Measurements from ENCODE around the gene ZNF423.

ZNF423 gene

GRCh38 chr16:49484936-49485335, 371.0 kb downstream of the ZNF423 start:
- no peak for DNase-seq

GRCh38 chr16:49484451-49484849, 371.5 kb downstream of the ZNF423 start:
- DNase-seq, result no peak

- DNase-seq, result no peak
Measured at GRCh38 chr16:49483651-49484450, 372.1 kb downstream of the ZNF423 start.

- no peak for DNase-seq
Measured at GRCh38 chr16:49483251-49483650, 372.7 kb downstream of the ZNF423 start.

GRCh38 chr16:49482690-49483089, 373.2 kb downstream of the ZNF423 start:
- DNase-seq, result no peak

GRCh38 chr16:49478616-49479015, 377.3 kb downstream of the ZNF423 start:
- DNase-seq, result no peak

- DNase-seq, result no peak
Measured at GRCh38 chr16:49478107-49478506, 377.8 kb downstream of the ZNF423 start.

GRCh38 chr16:49477250-49477895, 378.5 kb downstream of the ZNF423 start:
- DNase-seq, result no peak

GRCh38 chr16:49474741-49475140, 381.2 kb downstream of the ZNF423 start:
- no peak for DNase-seq

- DNase-seq, result no peak
Measured at GRCh38 chr16:49473773-49474172, 382.1 kb downstream of the ZNF423 start.

- DNase-seq, result no peak
Measured at GRCh38 chr16:49473131-49473530, 382.8 kb downstream of the ZNF423 start.

- DNase-seq, result no peak
Measured at GRCh38 chr16:49472598-49472997, 383.3 kb downstream of the ZNF423 start.

GRCh38 chr16:49471038-49471727, 384.7 kb downstream of the ZNF423 start:
- no peak for DNase-seq

GRCh38 chr16:49470513-49470991, 385.4 kb downstream of the ZNF423 start:
- no peak for DNase-seq

GRCh38 chr16:49469930-49470451, 385.9 kb downstream of the ZNF423 start:
- no peak for DNase-seq

- no peak for DNase-seq
Measured at GRCh38 chr16:49469311-49469670, 386.6 kb downstream of the ZNF423 start.

- no peak for DNase-seq
Measured at GRCh38 chr16:49468611-49469310, 387.2 kb downstream of the ZNF423 start.

- DNase-seq, result no peak
Measured at GRCh38 chr16:49467540-49468372, 388.2 kb downstream of the ZNF423 start.

- DNase-seq, result no peak
Measured at GRCh38 chr16:49466881-49467280, 389.0 kb downstream of the ZNF423 start.

GRCh38 chr16:49466529-49466831, 389.4 kb downstream of the ZNF423 start:
- DNase-seq, result no peak

GRCh38 chr16:49465661-49466528, 390.0 kb downstream of the ZNF423 start:
- no peak for DNase-seq

Data from SHP77 treated with DMSO at 0.1 percent for 48 hours (cell line).